Heart left ventricle (tissue), 13 donors: ENCODE data around the gene PALLD.
"Not testable (repeated sequence)": the region's sequence is repeated elsewhere in the genome, so short reads cannot be mapped to it uniquely, and the experiment has no call there.

Source experiments
- POLR2A ChIP-seq, 2 donors: fragments of 450-650 bp; IDR thresholded peaks; one replicate each; pipeline ENCODE4 v1.6.1; 2017; ENCODE audit warnings: antibody characterized with exemption in 2 of 2, mild to moderate bottlenecking in 2 of 2, moderate library complexity in 2 of 2
- TF ChIP-seq, protein P1 (sequence below), 12 donors: fragments of 200-600 bp; sonication (generic) in 4 of 12; IDR thresholded peaks; one replicate each; pipeline versions ENCODE4 v1.5.0 to v1.8.0; 2018 to 2022; ENCODE audit warnings: antibody characterized with exemption in 12 of 12, mild to moderate bottlenecking in 5 of 12
- donor health status: ischemic (EF 13 %, LVEDD 7.1; RV severe dilation, severe dysfunction).
- donor health status: DM: no; HTN: yes; CAD: no.
- donor health status: DM: no; HTN: no; CAD: no.
- donor health status: ischemic (EF 25% LVEDD 6.9; RV normal size, moderate dysfunction).
- donor health status: ischemic (EF 25% LVEDD 5.7; RV mildly dilated, moderate dysfunction).
- donor health status: ischemic (EF 35%, LVEDD 5.7; RV mildly dilated, moderate dysfunction).
- donor health status: nonischemic (EF 11% LVEDD 7.7; RV severe dilation, severe dysfunction).
- donor health status: DM: yes; HTN: yes; CAD: no.
- donor health status: PGD.
- donor health status: ischemic (EF 29% LVEDD 5.4; RV normal size, mild dysfunction).
- donor health status: nonischemic (EF 23%, LVEDD 6.1; RV moderate dilation, normal function).

- TF ChIP-seq, protein P1, sequence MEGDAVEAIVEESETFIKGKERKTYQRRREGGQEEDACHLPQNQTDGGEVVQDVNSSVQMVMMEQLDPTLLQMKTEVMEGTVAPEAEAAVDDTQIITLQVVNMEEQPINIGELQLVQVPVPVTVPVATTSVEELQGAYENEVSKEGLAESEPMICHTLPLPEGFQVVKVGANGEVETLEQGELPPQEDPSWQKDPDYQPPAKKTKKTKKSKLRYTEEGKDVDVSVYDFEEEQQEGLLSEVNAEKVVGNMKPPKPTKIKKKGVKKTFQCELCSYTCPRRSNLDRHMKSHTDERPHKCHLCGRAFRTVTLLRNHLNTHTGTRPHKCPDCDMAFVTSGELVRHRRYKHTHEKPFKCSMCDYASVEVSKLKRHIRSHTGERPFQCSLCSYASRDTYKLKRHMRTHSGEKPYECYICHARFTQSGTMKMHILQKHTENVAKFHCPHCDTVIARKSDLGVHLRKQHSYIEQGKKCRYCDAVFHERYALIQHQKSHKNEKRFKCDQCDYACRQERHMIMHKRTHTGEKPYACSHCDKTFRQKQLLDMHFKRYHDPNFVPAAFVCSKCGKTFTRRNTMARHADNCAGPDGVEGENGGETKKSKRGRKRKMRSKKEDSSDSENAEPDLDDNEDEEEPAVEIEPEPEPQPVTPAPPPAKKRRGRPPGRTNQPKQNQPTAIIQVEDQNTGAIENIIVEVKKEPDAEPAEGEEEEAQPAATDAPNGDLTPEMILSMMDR (IDR thresholded peaks at IDR 0.05) = not testable (repeated sequence)
- TF ChIP-seq POLR2A (IDR thresholded peaks at IDR 0.05) = not testable (repeated sequence)
Measured at GRCh38 chr4:168458256-168458655, 38.6 kb upstream of the PALLD start.
